Measurements from ENCODE around the gene PIEZO2. TPM values are rescaled to one million over a fixed set of nuclear protein-coding genes. Genes with fewer than 3 reads are reported as not detected.

Gene PIEZO2
- total RNA-seq, 1 donor from 2014 or later: 8.4 TPM

DNA sequence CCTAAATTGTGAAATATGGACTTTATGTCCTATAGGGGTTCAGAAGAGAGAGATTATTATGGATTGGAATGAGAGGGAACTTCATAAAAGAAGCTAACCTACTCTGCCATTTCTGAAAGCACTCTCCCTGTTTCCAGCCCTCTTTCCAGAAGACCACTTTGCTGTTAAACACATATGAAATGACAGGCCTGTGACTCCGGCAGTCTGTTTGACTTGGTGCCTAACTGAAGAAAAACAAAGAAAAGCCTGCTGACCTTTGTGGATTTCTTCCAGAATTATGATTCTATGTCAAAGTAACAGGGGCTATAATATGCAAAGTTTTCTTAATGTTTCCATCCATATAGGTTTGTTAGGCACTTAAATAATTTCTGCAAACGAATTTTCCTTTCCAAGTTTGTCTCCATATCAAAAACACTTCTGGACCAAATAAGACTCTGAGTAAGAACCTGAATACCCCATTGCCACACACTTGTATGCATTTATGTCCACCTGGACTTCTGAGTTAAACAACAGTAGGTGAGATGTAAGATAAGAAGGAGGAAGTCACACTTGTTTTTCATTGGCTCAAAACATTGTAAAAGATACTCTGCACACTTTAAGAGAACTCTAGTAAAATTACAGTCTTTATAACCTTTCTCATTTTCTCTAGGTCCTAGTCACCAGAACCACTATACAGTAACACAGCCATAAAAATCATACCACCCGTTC lies 111.7 kb downstream of the PIEZO2 start:
- Mint-ChIP-seq H3K9me3 (ENCODE audit: unreplicated experiment) (no peaks in the 10 kb centered on the region), H3K4me1 (ENCODE audit: unreplicated experiment) (peaks cover 12% of the 10 kb centered on the region), H3K36me3 (ENCODE audit: low read depth, unreplicated experiment) (no peaks in the 10 kb centered on the region), H3K27me3 (ENCODE audit: unreplicated experiment) (no peaks in the 10 kb centered on the region), H3K27ac (ENCODE audit: unreplicated experiment) (no peak overlapping the region), H3K4me3 (ENCODE audit: unreplicated experiment) (no peak overlapping the region)
- DNase-seq (ENCODE audit: low spot score): no peak
- no peak for TF ChIP-seq CTCF (IDR thresholded peaks at IDR 0.05; ENCODE audit: unreplicated experiment)

DNA sequence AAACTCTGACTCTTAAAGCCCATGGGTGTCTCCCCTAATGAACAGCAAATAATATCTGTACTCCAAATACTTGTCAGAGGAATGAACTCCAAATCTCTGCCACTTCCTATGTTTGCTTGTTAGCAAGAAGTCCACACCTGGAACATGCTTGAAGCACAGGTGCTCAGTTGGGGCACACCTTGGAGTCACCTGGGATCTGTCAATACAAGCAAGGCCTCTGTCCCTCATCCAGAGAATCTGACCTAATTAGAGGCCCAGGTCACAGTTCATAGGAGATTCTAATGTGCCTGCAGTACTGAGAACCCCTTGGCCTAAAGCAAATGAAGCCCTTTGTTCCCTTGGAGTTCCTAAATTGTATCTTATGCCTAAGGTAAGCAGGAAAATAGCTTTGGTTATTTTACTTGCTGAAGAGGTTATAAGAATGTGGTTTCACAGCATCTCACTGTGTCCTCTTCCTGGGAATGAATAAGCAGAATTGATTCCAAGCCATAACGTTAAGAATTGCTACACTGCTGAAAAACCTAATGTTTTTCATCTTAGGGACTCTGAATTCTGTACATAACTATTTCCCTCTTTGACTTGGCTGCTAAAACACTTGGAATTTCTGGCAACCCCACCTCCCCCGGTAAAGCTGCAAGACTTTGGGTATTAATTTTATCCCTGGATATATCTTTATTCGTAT lies 113.4 kb downstream of the PIEZO2 start:
- DNase-seq (ENCODE audit: low spot score): no peak
- Mint-ChIP-seq H3K27me3 (ENCODE audit: unreplicated experiment) (no peaks in the 10 kb centered on the region), H3K9me3 (ENCODE audit: unreplicated experiment) (no peaks in the 10 kb centered on the region), H3K36me3 (ENCODE audit: low read depth, unreplicated experiment) (no peaks in the 10 kb centered on the region), H3K4me3 (ENCODE audit: unreplicated experiment) (no peak overlapping the region), H3K27ac (ENCODE audit: unreplicated experiment) (no peak overlapping the region), H3K4me1 (ENCODE audit: unreplicated experiment) (peaks cover 9% of the 10 kb centered on the region)
- no peak for TF ChIP-seq CTCF (IDR thresholded peaks at IDR 0.05; ENCODE audit: unreplicated experiment)

DNA sequence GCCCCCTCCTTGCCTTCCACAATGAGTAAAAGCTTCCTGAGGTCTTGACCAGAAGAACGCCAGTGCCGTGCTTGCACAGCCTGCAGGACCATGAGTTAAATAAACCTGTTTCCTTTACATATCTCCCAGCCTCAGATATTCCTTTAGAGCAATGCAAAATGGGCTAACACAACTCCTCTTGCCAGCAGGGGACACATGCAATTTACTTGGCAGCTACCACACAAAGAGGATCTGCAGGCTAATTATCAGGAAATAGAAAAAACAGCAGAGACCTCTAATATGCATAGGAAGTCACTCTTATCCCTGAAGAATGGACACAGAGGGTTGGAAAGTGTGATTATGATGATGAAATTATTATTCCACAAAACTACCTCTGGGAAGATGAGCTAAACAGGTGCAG lies 114.0 kb downstream of the PIEZO2 start:
- Mint-ChIP-seq H3K9me3 (ENCODE audit: unreplicated experiment) (no peaks in the 10 kb centered on the region), H3K36me3 (ENCODE audit: low read depth, unreplicated experiment) (no peaks in the 10 kb centered on the region), H3K27me3 (ENCODE audit: unreplicated experiment) (no peaks in the 10 kb centered on the region), H3K4me1 (ENCODE audit: unreplicated experiment) (peaks cover 8% of the 10 kb centered on the region), H3K27ac (ENCODE audit: unreplicated experiment) (no peak overlapping the region), H3K4me3 (ENCODE audit: unreplicated experiment) (no peak overlapping the region)
- DNase-seq (ENCODE audit: low spot score): no peak
- no peak for TF ChIP-seq CTCF (IDR thresholded peaks at IDR 0.05; ENCODE audit: unreplicated experiment)

- TF ChIP-seq CTCF (IDR thresholded peaks at IDR 0.05; ENCODE audit: unreplicated experiment): no peak
- Mint-ChIP-seq H3K36me3 (ENCODE audit: low read depth, unreplicated experiment) (no peaks in the 10 kb centered on the region), H3K27ac (ENCODE audit: unreplicated experiment) (no peak overlapping the region), H3K9me3 (ENCODE audit: unreplicated experiment) (no peaks in the 10 kb centered on the region), H3K4me3 (ENCODE audit: unreplicated experiment) (no peak overlapping the region), H3K27me3 (ENCODE audit: unreplicated experiment) (no peaks in the 10 kb centered on the region), H3K4me1 (ENCODE audit: unreplicated experiment) (peaks cover 8% of the 10 kb centered on the region)
- no peak for DNase-seq (ENCODE audit: low spot score)
Measured at GRCh38 chr18:11034884-11035283, 114.5 kb downstream of the PIEZO2 start.

DNA sequence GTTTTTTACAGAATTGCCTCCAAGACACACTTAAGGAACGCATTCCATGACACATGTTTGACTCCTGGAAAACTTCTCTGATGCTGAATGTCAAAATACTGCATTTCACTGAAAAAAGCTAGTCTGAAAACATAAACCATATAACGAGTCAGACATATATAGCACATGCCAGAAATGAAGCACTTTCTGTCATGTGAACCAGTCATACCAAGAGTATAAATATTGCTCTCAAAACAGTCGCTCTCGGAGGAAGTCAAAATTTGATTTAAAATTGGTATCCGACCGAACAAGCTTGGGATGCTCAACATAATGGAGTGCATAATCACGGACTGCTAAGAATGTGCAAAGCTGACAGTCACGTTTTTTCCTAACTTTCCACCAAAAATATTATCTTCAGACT lies 115.9 kb downstream of the PIEZO2 start:
- H3K36me3 Mint-ChIP-seq (ENCODE audit: low read depth, unreplicated experiment): no peaks in the 10 kb centered on the region
- TF ChIP-seq CTCF (IDR thresholded peaks at IDR 0.05; ENCODE audit: unreplicated experiment): no peak

More for the DNA sequence above, 115.9 kb downstream of the PIEZO2 start:
- Mint-ChIP-seq H3K27me3 (ENCODE audit: unreplicated experiment) (no peaks in the 10 kb centered on the region), H3K27ac (ENCODE audit: unreplicated experiment) (no peak overlapping the region), H3K4me3 (ENCODE audit: unreplicated experiment) (no peak overlapping the region), H3K9me3 (ENCODE audit: unreplicated experiment) (no peaks in the 10 kb centered on the region), H3K4me1 (ENCODE audit: unreplicated experiment) (peaks cover 8% of the 10 kb centered on the region)
- DNase-seq (ENCODE audit: low spot score): no peak

Measured in endothelial cell (in vitro differentiated cells).